ENCODE data around the gene VPS25.

VPS25 gene

GRCh38 chr17:42750739-42751344 is 22.4 kb upstream of the VPS25 start:
- Histone ChIP-seq H3K27ac (ENCODE audit: low read depth, low read length) (no peak overlapping the region), H3K79me2 (ENCODE audit: control insufficient read depth, low read length) (no peaks in the 10 kb centered on the region), H3K4me2 (ENCODE audit: low read length) (no peak overlapping the region), H3F3A (ENCODE audit: control insufficient read depth, insufficient read depth) (no peaks in the 10 kb centered on the region), H3K9me2 (replicated peaks; ENCODE audit: control insufficient read depth, low read length) (no peaks in the 10 kb centered on the region), H3K4me3 (ENCODE audit: low read length) (no peak overlapping the region), H3K27me3 (ENCODE audit: control insufficient read depth, low read length) (peaks cover 20% of the 10 kb centered on the region), H4K20me1 (ENCODE audit: control insufficient read depth, insufficient read depth, low read depth, low read length) (no peaks in the 10 kb centered on the region), H3K4me1 (ENCODE audit: control insufficient read depth, low read length) (peaks cover 5% of the 10 kb centered on the region), H3K9me3 (ENCODE audit: control insufficient read depth, insufficient read depth, low read length) (no peaks in the 10 kb centered on the region), H3K36me3 (ENCODE audit: control insufficient read depth, low read length) (no peaks in the 10 kb centered on the region)
- TF ChIP-seq, protein P1, sequence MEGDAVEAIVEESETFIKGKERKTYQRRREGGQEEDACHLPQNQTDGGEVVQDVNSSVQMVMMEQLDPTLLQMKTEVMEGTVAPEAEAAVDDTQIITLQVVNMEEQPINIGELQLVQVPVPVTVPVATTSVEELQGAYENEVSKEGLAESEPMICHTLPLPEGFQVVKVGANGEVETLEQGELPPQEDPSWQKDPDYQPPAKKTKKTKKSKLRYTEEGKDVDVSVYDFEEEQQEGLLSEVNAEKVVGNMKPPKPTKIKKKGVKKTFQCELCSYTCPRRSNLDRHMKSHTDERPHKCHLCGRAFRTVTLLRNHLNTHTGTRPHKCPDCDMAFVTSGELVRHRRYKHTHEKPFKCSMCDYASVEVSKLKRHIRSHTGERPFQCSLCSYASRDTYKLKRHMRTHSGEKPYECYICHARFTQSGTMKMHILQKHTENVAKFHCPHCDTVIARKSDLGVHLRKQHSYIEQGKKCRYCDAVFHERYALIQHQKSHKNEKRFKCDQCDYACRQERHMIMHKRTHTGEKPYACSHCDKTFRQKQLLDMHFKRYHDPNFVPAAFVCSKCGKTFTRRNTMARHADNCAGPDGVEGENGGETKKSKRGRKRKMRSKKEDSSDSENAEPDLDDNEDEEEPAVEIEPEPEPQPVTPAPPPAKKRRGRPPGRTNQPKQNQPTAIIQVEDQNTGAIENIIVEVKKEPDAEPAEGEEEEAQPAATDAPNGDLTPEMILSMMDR (IDR thresholded peaks at IDR 0.05; ENCODE audit: low read depth, low read length, poor library complexity, severe bottlenecking) = no peak
- no peak for TF ChIP-seq EZH2phosphoT487 (IDR thresholded peaks at IDR 0.05; ENCODE audit: borderline replicate concordance, low read length)

DNA sequence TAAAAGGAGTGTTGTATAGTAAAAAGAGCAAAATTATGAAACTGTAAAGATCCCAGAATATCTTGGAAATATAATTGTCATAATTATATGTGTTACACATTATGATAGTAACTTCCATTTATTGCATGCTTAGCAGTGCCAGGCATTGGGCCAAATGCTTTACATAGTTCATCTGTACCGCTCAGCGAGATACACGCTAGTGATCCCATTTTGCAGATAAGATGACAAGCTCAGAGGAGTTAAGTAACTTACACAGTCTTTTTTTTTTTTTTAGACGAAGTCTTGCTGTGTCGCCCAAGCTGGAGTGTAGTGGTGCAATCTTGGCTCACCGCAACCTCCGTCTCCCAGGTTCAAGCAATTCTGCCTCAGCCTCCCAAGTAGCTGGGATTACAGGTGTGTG is 21.6 kb upstream of the VPS25 start:
- Histone ChIP-seq H3K9me2 (replicated peaks; ENCODE audit: control insufficient read depth, low read length) (no peaks in the 10 kb centered on the region), H3K36me3 (ENCODE audit: control insufficient read depth, low read length) (no peaks in the 10 kb centered on the region), H4K20me1 (ENCODE audit: control insufficient read depth, insufficient read depth, low read depth, low read length) (no peaks in the 10 kb centered on the region), H3K4me1 (ENCODE audit: control insufficient read depth, low read length) (peaks cover 5% of the 10 kb centered on the region), H3K4me2 (ENCODE audit: low read length) (no peak overlapping the region), H3K9me3 (ENCODE audit: control insufficient read depth, insufficient read depth, low read length) (no peaks in the 10 kb centered on the region), H3K27ac (ENCODE audit: low read depth, low read length) (no peak overlapping the region), H3K27me3 (ENCODE audit: control insufficient read depth, low read length) (peaks cover 18% of the 10 kb centered on the region), H3K4me3 (ENCODE audit: low read length) (no peak overlapping the region), H3K79me2 (ENCODE audit: control insufficient read depth, low read length) (no peaks in the 10 kb centered on the region), H3F3A (ENCODE audit: control insufficient read depth, insufficient read depth) (no peaks in the 10 kb centered on the region)
- no peak for TF ChIP-seq EZH2phosphoT487 (IDR thresholded peaks at IDR 0.05; ENCODE audit: borderline replicate concordance, low read length)
- TF ChIP-seq, protein P1 (IDR thresholded peaks at IDR 0.05; ENCODE audit: low read depth, low read length, poor library complexity, severe bottlenecking) = no peak

DNA sequence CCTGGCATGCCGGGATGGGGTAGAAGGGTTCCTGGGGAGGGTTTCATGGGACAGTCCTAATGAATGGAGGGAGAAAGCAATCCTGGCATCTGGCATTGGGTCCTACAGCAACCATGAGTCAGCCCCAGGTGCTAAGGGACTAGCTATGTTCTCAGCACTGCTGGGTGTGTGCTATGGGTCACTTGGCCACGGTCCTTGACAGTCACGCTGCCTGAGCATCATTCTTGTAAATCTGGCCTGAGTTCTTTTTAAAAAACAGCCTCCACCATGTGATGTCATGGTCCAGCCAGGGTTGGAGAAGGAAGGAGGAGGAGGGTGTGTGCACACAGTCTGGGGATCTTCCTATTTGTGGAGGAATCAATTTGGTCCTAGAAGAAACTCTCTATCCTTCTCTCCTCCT is 18.5 kb upstream of the VPS25 start:
- no peak overlapping the region for H3K4me2 ChIP-seq (ENCODE audit: low read length)
- H3K9me3 ChIP-seq (ENCODE audit: control insufficient read depth, insufficient read depth, low read length) = no peaks in the 10 kb centered on the region
- no peaks in the 10 kb centered on the region for H4K20me1 ChIP-seq (ENCODE audit: control insufficient read depth, insufficient read depth, low read depth, low read length)
- H3K9me2 ChIP-seq (replicated peaks; ENCODE audit: control insufficient read depth, low read length) = no peaks in the 10 kb centered on the region
- no peaks in the 10 kb centered on the region for H3K36me3 ChIP-seq (ENCODE audit: control insufficient read depth, low read length)
- no peak overlapping the region for H3K27ac ChIP-seq (ENCODE audit: low read depth, low read length)
- no peaks in the 10 kb centered on the region for H3F3A ChIP-seq (ENCODE audit: control insufficient read depth, insufficient read depth)
- no peaks in the 10 kb centered on the region for H3K79me2 ChIP-seq (ENCODE audit: control insufficient read depth, low read length)
- H3K4me1 ChIP-seq (ENCODE audit: control insufficient read depth, low read length) = peaks cover 6% of the 10 kb centered on the region
- H3K4me3 ChIP-seq (ENCODE audit: low read length) = no peak overlapping the region
- H3K27me3 ChIP-seq (ENCODE audit: control insufficient read depth, low read length) = peaks cover 23% of the 10 kb centered on the region
- TF ChIP-seq EZH2phosphoT487 (IDR thresholded peaks at IDR 0.05; ENCODE audit: borderline replicate concordance, low read length) = no peak
- TF ChIP-seq, protein P1 (IDR thresholded peaks at IDR 0.05; ENCODE audit: low read depth, low read length, poor library complexity, severe bottlenecking) = no peak
